ENCODE data around the gene NGEF.
"Not testable (repeated sequence)": the region's sequence is repeated elsewhere in the genome, so short reads cannot be mapped to it uniquely, and the experiment has no call there.

Gene NGEF

DNA sequence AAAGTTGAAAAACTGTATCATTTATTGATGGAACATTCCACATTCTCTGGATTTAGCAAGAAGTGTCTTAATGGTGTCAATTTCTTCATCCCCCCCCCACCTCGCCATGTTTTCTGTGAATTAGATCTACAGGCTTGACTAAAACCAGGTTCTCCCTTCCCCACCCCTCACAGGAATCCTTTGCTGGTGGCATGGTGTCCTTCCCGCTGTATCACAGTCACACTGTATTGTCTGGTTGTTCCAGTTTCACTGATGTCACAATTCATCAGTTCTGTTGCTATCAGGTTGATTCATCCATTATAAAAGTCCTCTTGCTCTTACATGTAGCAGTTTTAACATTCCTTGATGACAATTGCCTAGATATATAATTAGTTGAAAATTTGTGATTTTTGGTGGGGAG lies 149.1 kb downstream of the NGEF start:
- DNase-seq, result no peak

DNA sequence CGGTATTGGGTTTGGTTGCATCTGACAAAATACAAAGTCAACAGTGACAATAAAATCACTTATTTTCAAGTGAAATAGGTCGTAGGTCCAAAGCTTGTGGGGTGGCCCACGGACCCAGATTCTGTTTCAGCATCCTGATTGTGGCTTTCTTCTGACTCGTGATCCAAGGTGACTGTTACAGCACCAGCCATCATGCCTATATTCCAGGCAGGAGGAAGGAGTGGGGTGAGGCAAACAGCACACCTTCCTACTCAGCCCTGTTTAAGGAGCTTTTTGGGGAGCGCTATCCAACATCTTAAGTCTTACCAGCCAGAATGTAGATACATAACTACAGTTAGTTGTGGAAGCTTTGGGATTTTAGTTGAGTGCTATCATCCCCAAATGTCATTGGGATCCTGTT lies 151.7 kb downstream of the NGEF start:
- DNase-seq, result no peak

DNA sequence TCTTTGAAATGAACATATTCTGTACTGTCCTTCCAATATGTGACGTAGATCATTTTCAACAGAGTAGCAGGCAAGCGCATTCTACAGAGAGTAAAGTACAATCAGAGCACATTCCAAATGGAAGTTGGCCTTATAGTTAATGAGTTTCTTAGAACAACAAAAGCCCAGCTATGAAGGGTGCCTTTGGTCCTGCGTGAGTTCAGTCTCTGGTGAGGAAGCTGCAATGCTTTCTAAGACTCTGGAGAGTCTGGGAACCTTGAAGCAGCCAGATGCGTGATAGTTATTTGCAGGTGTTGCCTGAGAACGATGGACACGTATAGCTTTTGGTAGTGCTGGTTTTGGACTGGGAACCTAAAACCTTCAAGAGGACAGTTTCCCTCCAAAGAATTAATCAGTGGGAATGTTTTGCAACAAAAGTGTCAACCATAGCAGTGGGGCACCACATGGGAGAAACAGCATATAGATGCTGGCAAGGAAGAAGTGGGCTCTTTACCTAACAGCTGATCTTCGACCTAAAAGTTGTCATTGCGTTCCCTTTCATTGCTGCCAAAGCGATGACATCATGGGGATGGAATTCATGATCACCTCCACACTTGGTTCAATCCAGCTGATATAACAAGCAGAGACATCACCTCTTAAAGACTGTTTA lies 152.3 kb downstream of the NGEF start:
- DNase-seq, result no peak

DNA sequence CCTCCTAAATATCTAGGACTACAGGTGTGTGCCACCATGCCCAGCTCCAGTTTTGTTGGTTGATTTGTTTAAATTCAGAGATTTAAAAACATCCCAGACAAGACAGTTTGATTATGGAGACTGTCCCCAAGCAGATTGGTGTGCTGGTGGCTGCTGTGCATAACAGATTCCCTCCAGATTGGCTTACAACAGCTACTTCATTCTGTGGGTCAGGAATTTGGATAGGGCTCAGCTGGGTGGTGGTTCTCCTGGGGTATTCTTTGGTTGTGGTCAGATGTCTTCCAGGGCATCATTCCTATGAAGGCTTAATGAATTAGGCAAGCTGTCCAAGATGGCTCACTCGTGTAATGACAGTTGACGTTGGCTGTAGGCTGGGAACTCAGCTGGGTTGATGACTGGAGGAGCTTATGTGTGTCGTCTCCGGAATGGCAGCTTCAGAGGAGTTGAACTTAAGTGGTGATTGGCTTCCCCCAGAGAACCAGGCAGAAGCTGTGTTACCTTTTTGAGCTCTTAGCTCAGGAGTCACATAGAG lies 153.6 kb downstream of the NGEF start:
- DNase-seq, result no peak

DNA sequence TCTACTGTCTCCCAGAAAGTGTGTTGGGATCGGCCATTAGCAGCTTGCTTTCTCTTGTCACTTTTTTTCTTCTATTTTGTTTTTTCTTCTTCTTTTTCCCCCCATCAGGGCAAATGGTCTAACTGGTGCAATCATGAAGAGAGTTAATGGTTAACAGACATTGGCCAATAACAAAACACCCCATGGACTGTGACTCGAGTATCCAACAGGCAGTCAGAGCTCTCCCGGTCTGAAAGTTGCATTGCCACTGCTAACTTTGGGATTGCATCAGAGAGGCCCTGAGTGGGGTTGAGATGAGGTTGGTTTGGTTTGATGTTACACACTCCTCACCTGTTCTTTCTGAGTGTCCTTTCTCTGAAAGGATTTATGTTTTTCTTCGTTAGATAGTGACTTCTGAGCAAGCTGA lies 155.9 kb downstream of the NGEF start:
- no peak for DNase-seq

DNA sequence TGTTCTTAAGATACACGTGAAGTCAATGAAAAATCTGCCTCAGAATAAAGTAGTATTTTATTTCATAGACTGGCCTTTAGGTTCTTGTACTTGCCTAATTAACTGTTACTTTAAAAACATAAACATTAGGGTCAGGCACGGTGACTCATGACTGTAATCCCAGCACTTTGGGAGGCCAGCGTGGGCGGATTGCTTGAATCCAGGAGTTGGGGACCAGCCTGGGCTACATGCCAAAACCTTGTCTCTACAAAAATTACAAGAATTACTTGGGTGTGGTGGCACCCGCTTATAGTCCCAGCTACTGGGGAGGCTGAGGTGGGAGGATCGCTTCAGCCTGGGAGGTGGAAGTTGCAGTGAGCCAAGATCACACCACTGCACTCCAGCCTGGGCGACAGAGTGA lies 159.0 kb downstream of the NGEF start:
- no peak for DNase-seq

DNA sequence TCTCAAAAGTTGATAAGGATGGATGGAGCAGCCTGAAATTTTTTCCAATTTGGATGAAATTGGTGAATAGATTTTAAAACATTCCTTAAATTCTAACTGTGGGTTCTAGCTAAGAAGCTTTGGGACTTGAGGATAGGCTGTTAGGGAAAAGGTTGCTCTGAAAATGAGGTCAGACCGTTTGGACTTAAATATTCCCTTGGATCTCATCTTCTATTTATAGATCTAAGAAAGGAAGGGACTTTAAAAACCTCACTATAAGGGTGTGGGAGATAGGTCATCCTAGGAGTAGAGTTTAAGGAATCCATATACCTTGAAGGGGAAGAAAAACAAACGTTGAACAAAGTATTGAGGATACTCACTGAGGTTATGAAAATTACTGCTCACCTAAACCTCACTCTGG lies 160.4 kb downstream of the NGEF start:
- DNase-seq, result no peak

DNA sequence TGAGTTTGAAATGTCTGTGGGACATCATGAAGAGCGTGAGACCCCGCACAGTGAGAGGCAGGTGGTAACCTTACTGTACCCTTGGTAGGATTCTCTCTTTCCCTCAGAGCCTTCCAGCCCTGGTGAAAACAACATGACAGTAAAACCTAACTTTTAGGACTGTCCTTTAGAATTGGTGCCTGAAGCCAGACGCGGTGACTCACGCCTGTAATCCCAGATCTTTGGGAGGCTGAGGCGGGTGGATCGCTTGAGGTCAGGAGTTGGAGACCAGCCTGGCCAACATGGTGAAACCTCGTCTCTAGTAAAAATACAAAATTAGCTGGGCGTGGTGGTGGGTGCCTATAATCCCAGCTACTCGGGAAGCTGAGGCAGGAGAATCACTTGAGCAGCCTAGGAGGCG lies 161.0 kb downstream of the NGEF start:
- DNase-seq, result not testable (repeated sequence)

DNA sequence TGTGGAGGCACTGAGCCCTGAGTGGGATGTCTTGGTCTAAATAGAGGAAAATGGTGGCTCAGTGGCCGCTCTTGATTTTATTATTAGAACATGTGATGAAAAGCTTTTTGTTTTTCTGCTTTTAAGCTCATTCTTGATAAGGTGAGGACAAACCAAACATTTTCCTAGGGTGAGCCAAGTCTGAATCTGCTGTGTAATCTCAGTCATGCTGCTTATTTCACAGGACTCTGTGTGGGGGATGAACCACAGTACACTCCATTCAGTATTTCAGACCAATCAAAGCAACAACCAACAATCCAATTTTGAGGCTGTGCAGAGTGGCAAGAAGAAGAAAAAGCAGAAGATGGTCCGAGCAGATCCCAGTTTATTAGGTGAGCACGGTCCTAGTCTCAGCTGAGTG lies 163.0 kb downstream of the NGEF start:
- DNase-seq, result no peak

DNA sequence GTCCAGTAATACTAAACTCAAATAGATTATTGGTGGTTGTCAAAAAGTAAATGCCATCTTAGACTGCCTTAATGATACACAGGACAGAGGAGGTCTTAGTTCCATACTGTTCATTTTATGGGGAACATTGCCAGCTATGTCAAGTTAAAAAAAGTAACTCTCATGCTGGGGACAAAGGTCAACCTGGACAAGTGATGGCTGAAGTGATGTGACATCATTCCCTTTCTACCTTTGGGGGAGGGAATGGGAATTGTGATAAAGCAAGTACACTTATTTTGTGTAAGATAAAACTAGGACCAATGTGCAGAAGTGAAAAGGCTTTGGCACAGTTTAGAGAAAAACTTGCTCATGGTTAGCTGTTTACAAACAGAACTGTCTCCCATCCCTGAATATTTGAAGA lies 167.0 kb downstream of the NGEF start:
- DNase-seq, result no peak

DNA sequence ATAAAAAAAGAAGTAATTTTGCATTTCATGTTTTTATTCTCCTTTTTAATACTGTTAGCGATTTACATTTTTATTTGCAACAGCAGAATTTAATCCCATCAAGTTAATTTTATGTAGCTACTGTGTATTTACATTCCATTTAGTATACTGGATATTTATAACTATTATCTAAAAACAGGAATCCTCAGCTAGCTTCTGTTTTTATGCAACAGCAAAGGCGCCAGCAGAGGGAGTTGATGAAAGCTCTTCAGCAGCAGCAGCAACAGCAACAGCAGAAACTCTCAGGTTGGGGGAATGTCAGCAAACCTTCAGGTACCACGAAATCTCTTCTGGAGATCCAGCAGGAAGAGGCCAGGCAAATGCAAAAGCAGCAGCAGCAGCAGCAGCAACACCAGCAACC lies 169.2 kb downstream of the NGEF start:
- no peak for DNase-seq

DNA sequence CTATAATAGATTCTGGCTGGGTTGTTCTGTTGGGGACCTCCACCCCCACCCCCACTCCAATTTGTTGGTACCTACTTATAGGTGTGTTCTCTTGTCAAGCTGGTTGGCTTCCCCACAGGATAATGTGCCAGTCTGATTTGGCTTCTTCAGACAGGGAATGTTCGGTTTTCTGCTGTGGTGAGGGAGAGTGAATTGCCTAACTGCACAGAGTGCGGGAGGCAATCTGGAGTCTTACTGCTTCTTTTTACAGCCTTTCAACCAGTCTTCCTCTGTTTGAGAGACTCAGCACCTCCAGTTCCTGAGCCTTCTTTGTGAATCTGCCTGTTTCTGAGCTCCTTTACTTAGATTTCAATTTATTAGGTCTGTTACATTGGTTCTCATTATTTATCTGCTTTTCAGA lies 170.4 kb downstream of the NGEF start:
- DNase-seq, result no peak

DNA sequence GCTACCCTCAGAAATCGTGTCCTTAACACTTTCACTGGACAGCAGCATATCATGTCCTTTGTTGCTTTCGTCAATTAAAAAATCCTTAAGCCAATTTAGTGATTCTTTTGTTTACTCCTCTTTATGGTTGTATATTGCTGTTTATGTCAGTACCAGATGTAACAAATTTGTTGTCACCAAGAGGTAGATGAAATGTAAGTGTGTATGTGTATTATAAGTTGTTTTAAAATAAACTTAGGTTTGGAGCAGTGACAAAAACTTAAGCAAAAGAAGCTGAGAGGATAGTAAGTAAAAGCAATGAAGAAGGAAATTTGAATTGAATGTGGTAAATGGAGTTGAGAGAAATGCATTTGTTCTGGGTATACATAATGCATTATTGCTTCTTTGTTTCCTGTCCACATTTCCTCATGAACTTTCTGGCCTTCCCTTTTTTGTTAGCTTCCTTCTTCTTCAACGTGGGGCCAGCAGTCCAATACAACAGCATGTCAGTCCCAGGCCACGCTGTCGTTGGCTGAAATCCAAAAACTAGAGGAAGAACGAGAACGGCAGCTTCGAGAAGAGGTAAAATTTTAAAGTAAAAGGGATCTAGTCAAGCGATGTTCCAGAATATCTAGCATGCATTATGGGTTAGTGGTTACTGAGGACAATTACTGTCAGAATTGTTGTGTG lies 173.5 kb downstream of the NGEF start:
- no peak for DNase-seq

DNA sequence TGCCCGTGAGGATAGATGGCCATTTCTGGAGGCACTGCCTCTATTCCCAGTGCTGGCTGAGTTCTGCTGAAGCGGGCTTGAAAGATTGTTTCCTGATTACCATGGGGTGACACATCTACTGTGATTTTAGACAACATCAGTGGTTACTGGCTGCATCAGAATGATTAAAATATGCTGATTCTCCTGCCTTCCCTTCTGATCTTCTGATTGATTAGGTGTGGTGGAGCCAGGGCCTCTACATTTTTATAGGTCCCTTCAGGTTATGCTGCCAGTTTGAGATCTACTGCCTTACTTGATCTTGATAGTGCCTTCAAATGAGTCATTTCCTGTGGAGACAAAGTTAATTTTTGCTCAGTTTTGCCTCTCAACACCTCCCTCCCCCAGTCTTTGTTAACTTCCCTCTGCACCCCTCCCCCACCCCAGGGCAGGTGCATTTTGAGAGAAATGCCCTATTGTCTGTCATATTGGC lies 174.6 kb downstream of the NGEF start:
- no peak for DNase-seq

DNA sequence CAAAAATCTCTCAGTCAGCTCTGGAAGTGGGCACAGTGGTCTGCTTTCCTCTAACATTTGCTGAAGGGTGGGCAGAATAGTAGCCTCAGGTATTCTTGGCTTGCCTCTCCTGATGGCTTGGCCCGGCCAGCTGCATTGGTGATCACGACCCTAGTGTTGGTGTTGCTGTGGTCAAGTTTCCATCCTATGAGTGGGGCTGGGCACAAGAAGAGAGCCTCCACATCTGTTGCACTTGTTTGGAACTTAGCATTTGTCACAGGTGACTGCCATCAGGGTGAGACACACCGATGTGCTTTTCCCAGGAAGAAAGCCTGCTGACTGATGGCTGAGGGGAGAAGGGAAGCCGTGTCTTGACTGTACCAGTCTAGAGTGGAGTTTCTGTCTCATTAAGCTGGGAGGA lies 176.1 kb downstream of the NGEF start:
- DNase-seq, result no peak

DNA sequence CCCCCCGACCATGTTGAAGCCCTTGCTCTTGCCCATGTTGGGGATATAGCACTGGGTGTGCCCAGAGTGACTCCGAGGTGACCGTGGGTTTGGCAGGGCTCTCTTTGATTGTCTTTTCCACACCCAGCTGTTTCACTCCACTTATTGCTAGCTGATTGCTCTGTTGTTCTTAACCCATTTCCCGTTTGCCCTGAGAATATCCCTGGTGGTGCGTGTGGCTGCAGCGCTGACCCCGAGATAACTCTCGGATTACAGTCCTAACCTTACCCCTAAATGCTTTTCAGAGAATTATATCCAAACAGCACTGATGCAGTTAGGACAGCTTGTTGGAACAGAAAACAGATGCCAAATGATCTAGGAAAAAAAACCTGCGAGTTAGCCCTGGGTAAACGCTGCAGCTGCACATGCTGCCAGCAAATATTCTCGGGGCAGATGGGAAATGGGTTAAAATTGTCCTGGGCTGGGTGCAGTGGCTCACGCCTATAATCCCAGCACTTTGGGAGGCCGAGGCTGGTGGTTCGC lies 177.3 kb downstream of the NGEF start:
- no peak for DNase-seq

DNA sequence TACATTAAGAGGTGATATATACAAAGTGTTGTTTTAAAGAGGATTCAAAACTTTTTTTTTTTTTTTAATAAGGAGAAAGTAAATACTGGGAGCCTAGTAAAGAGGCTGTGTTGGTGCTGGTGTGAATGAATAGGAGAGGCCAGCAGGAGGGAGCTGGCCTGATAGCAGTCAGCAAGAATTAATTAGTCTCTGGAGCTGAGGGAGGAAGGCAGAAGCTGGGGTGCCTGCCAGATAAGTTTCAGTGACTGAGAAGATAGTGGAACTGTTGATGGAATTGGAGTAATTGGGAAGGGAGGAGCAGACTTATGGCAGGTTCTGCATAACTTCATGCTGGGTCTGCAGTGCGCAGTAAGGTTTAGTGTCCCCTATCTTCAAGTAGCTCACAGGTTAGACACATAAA lies 179.2 kb downstream of the NGEF start:
- DNase-seq, result no peak

DNA sequence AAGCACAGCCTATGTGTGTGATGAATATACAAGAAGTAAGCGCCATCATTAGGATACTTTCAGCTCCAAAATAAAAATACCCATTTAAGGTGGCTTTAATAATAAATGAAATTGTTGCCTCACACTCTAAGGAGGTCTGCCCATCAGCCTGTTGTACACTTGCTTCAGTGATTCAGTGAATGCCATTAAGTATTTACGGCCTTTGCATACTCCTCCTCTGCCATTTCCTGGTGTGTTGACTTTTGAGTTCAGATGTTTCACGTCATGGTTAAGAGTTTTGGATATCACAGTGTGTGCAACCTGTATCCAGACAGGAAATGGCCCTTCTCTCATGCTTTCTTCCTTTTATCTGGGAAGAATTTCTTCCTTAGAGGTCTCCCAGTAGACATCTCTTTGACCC lies 181.6 kb downstream of the NGEF start:
- DNase-seq, result no peak

DNA sequence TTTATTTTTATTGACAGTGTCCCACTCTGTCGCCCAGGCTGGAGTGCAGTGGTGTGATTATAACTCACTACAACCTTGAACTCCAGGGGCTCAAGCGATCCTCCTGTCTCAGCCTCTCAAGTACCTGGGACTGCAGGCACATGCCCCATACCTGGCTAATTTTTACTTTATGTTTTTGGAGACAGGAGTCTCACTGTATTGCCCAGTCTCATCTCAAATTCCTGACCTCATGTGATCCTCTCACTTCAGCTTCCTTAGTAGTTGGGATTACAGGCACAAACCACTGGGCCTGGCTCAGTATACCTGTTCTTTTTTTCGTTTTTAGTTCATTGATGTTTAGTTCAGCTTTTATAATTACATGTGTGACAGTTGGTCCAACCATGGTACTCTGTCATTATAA lies 183.1 kb downstream of the NGEF start:
- no peak for DNase-seq
